Endothelial cell of umbilical vein (primary cell): ENCODE data around the gene DENND1B. TPM values are rescaled to one million over a fixed set of nuclear protein-coding genes. Genes with fewer than 3 reads are reported as not detected.
A peak's percentile ranks its signal among the peaks of the same experiment; 100 is the strongest.

ENCODE experiments used
- BruUV-seq: library from RNA; stranded (reverse); fragments of 400-500 nt; replicated peaks from 2 replicates; lab custom pipeline; 2021; lab: Mats Ljungman, UMichigan
- CTCF ChIA-PET: fragments of 300-600, 350-600 bp; sonication (Branson Sonifier 250); formaldehyde crosslinking; loops from one replicate; lab custom pipeline; 2021; ENCODE audit warnings: antibody characterized with exemption, inconsistent platforms; lab: Charles Lee
- POLR2A ChIA-PET: fragments of 300-600, 350-600 bp; sonication (Branson Sonifier 250); formaldehyde crosslinking; loops from one replicate; lab custom pipeline; 2021; ENCODE audit warnings: antibody characterized with exemption, inconsistent platforms; lab: Charles Lee
- DNase-seq: peaks from one replicate; pipeline ENCODE4 v3.0.0-alpha.2; 2011; ENCODE audit warnings: low read depth, low spot score
- FAIRE-seq: peaks from 2 replicates; lab custom pipeline; 2011; peaks lifted over from hg19 to GRCh38; lab: Jason Lieb, UNC
- H2AFZ ChIP-seq: 2 replicates; pipeline ENCODE4 v1.6.0; 2012; ENCODE audit warnings: low read depth, low read length, control low read depth, inconsistent platforms
- H3K27ac ChIP-seq: 2 replicates; pipeline ENCODE4 v1.5.1; 2011; ENCODE audit warnings: low read depth, mild to moderate bottlenecking, control low read depth, low read length, moderate library complexity; ENCODE audit not compliant: insufficient read depth
- H3K27me3 ChIP-seq, 2 experiments: 2 replicates each; pipeline versions ENCODE4 v1.6.0 to v1.6.1; 2011; ENCODE audit warnings: low read length in 2 of 2, mixed read lengths in 1 of 2; ENCODE audit not compliant: control insufficient read depth in 2 of 2, insufficient read depth in 2 of 2
- H3K36me3 ChIP-seq, 2 experiments: 2 replicates in 1 of 2; 3 replicates in 1 of 2; pipeline ENCODE4 v1.5.1; 2011; ENCODE audit warnings: low read length in 2 of 2, mild to moderate bottlenecking in 1 of 2, moderate library complexity in 1 of 2; ENCODE audit not compliant: control insufficient read depth in 2 of 2, insufficient read depth in 2 of 2; ENCODE audit errors: extremely low read depth in 1 of 2
- H3K4me1 ChIP-seq: 3 replicates; pipeline ENCODE4 v1.5.1; 2011; ENCODE audit warnings: mild to moderate bottlenecking, low read length; ENCODE audit not compliant: control insufficient read depth, insufficient read depth; ENCODE audit errors: extremely low read depth
- H3K4me2 ChIP-seq: 2 replicates; pipeline ENCODE4 v1.6.1; 2011; ENCODE audit warnings: low read length, control low read depth, mixed read lengths; ENCODE audit not compliant: insufficient read depth
- H3K4me3 ChIP-seq, 3 experiments: fragments of 200-600 bp in 1 of 3; sonication (generic), shearing (Covaris generic) in 1 of 3; replicated peaks in 1 of 3; 2 replicates each; pipeline ENCODE4 v1.5.1; 2011 to 2016; ENCODE audit warnings: control low read depth in 3 of 3, low read length in 3 of 3, mild to moderate bottlenecking in 2 of 3, inconsistent platforms in 1 of 3, low read depth in 1 of 3, moderate library complexity in 1 of 3; ENCODE audit not compliant: insufficient read depth in 1 of 3
- H3K79me2 ChIP-seq: 2 replicates; pipeline ENCODE4 v1.6.0; 2012; ENCODE audit warnings: low read length, inconsistent platforms; ENCODE audit not compliant: control insufficient read depth, insufficient read depth
- H3K9ac ChIP-seq: replicated peaks from 2 replicates; pipeline ENCODE3; 2011; ENCODE audit warnings: low read length, control low read depth; ENCODE audit not compliant: insufficient read depth; ENCODE audit errors: extremely low read depth
- H3K9me1 ChIP-seq: replicated peaks from 3 replicates; pipeline ENCODE4 v1.6.0; 2011; ENCODE audit warnings: mild to moderate bottlenecking, low read length; ENCODE audit not compliant: control insufficient read depth, insufficient read depth; ENCODE audit errors: extremely low read depth
- H3K9me3 ChIP-seq: replicated peaks from 2 replicates; pipeline ENCODE4 v1.5.1; 2012; ENCODE audit warnings: low read length, inconsistent platforms; ENCODE audit not compliant: control insufficient read depth, insufficient read depth
- H4K20me1 ChIP-seq: replicated peaks from 2 replicates; pipeline ENCODE3; 2011; ENCODE audit warnings: mild to moderate bottlenecking, low read length; ENCODE audit not compliant: control insufficient read depth, insufficient read depth; ENCODE audit errors: extremely low read depth
- CTCF ChIP-seq, 2 donors: IDR thresholded peaks; 1 replicate in 1 of 2; 2 replicates in 1 of 2; pipeline ENCODE4 v1.5.1; 2011; ENCODE audit warnings: low read length in 2 of 2, mild to moderate bottlenecking in 2 of 2, moderate library complexity in 2 of 2, control low read depth in 1 of 2, inconsistent platforms in 1 of 2, low read depth in 1 of 2; ENCODE audit not compliant: insufficient read depth in 1 of 2; ENCODE audit errors: extremely low read depth in 1 of 2
- EZH2 ChIP-seq: IDR thresholded peaks from 2 replicates; pipeline ENCODE4 v1.6.1; 2012; ENCODE audit warnings: borderline replicate concordance, low read depth, mild to moderate bottlenecking, moderate library complexity, low read length, inconsistent platforms; ENCODE audit not compliant: severe bottlenecking
- FOS ChIP-seq: IDR thresholded peaks from 2 replicates; pipeline ENCODE4 v1.6.1; 2011; ENCODE audit warnings: mild to moderate bottlenecking, low read length, moderate library complexity, borderline replicate concordance; ENCODE audit not compliant: insufficient read depth
- GATA2 ChIP-seq: IDR thresholded peaks from 2 replicates; pipeline ENCODE4 v1.7.0; 2011; ENCODE audit warnings: low read depth, mild to moderate bottlenecking, moderate library complexity, mixed read lengths, low read length; ENCODE audit not compliant: insufficient read length, insufficient read depth
- JUN ChIP-seq: IDR thresholded peaks from 2 replicates; pipeline ENCODE4 v1.6.1; 2011; ENCODE audit warnings: borderline replicate concordance, low read depth; ENCODE audit not compliant: insufficient read length, insufficient read depth
- MAX ChIP-seq: IDR thresholded peaks from 2 replicates; pipeline ENCODE4 v1.6.1; 2011; ENCODE audit not compliant: insufficient read depth, insufficient read length
- MYC ChIP-seq: IDR thresholded peaks from one replicate; pipeline ENCODE4 v1.6.1; 2011; ENCODE audit warnings: mild to moderate bottlenecking, low read depth, low read length
- POLR2A ChIP-seq: IDR thresholded peaks from 2 replicates; pipeline ENCODE4 v1.6.1; 2012; ENCODE audit warnings: low read depth, mild to moderate bottlenecking, control low read depth, low read length
- POLR2AphosphoS5 ChIP-seq: IDR thresholded peaks from 2 replicates; pipeline ENCODE4 v1.6.1; 2012; ENCODE audit warnings: low read depth, mild to moderate bottlenecking, control low read depth, low read length, moderate library complexity; ENCODE audit not compliant: insufficient read depth
- dilution Hi-C: fragments of 300-500 bp; cut with MboI; formaldehyde crosslinking; loops from one replicate; pipeline ENCODE4 v1.15.0; 2019; ENCODE audit warnings: low sequenced_read_pairs; ENCODE audit not compliant: extremely low pct_ligation_motif_present
- intact Hi-C: fragments of 100-400 bp; cut with micrococcal nuclease; formaldehyde crosslinking; loops from one replicate; pipeline ENCODE4 v1.10.0; 2022
- polyA plus RNA-seq, 4 experiments: library from polyadenylated mRNA; depleted of rRNA in 3 of 4; stranded (reverse) in 3 of 4; unstranded in 1 of 4; fragments of >200 nt; gene quantifications; 2 replicates each; pipeline versions ENCODE4 v1.2.1 to v1.2.3, GENCODE V29; 2011 to 2012; ENCODE audit warnings: missing spikeins in 1 of 4
- total RNA-seq: library from RNA; stranded (reverse); gene quantifications from 2 replicates; pipeline ENCODE4 v1.2.3, GENCODE V29; 2021

DENND1B gene
- total and polyA plus RNA-seq, 2 donors (not counting 3 experiments of a cell fraction or from before 2014, with no cell fraction given), result 0.97 to 3.3 TPM

- TF ChIP-seq EZH2 (no peak), MYC (no peak), MAX (no peak), CTCF (IDR thresholded peaks at IDR 0.05; ENCODE audit: extremely low read depth in 1 of 2, insufficient read depth in 1 of 2, low read depth in 1 of 2, low read length in 2 of 2) (no peak), POLR2A (no peak), GATA2 (no peak), POLR2AphosphoS5 (no peak), FOS (no peak), JUN (no peak)
- POLR2A ChIA-PET, result no interaction called here
- Histone ChIP-seq H3K4me1 (peaks cover 6% of the 10 kb centered on the region), H3K9ac (no peak overlapping the region), H3K27ac (no peak overlapping the region), H3K4me3 (no peak overlapping the region), H4K20me1 (no peaks in the 10 kb centered on the region), H2AFZ (no peak overlapping the region), H3K9me1 (no peaks in the 10 kb centered on the region), H3K36me3 (no peaks in the 10 kb centered on the region), H3K9me3 (no peaks in the 10 kb centered on the region), H3K27me3 (no peaks in the 10 kb centered on the region), H3K4me2 (no peak overlapping the region), H3K79me2 (no peaks in the 10 kb centered on the region)
- BruUV-seq, result no TSS peak
- DNase-seq, result peak; percentile 26
- dilution Hi-C loops, result no loop called here
- CTCF ChIA-PET, result interaction anchor here (0.7 kb wide), 1 partner anchor 9 kb away, joined by 3 read pairs; no protein-coding TSS in a partner anchor
- FAIRE-seq, result no peak
- intact Hi-C loops, result loop anchor here (10.0 kb wide), 1 partner anchor 458 kb away; the partner anchor contains the start of gene NEK7
These were observed 78.9 kb downstream of the DENND1B start for GRCh38 chr1:197696372-197696771.
